HCT116 (cell line): ENCODE measurements around the gene NARS2.

Experiments used
- CEBPB ChIP-seq: IDR thresholded peaks from 2 replicates; pipeline ENCODE4 v1.6.1; 2012; ENCODE audit warnings: low read depth
- EZH2 ChIP-seq: fragments of 200-600 bp; sonication (generic); IDR thresholded peaks from 2 replicates; pipeline ENCODE4 v1.6.1; 2017; ENCODE audit warnings: antibody characterized with exemption, mixed run types
- ZNF274 ChIP-seq: fragments of 200-500 bp; sonication (Bioruptor generic); IDR thresholded peaks from 2 replicates; pipeline ENCODE4 v1.6.1; 2014; ENCODE audit warnings: mild to moderate bottlenecking, low read depth, low read length, inconsistent platforms
- TF ChIP-seq, protein P1 (sequence below), 3 experiments: fragments of 200-600 bp in 1 of 3; sonication (generic) in 1 of 3; IDR thresholded peaks in 2 of 3; conservative IDR thresholded peaks in 1 of 3; 2 replicates each; pipeline ENCODE4 v1.5.1; 2012 to 2017; ENCODE audit warnings: low read depth in 2 of 3, low read length in 2 of 3, antibody characterized with exemption in 1 of 3, borderline replicate concordance in 1 of 3, control low read depth in 1 of 3, mild to moderate bottlenecking in 1 of 3, mixed read lengths in 1 of 3, mixed run types in 1 of 3, moderate library complexity in 1 of 3; ENCODE audit not compliant: insufficient read depth in 1 of 3
- TF ChIP-seq, protein P2 (sequence below): IDR thresholded peaks from 2 replicates; pipeline ENCODE4 v1.6.1; 2012; ENCODE audit warnings: low read depth
- TF ChIP-seq, protein P3 (sequence below): IDR thresholded peaks from 2 replicates; pipeline ENCODE4 v1.6.1; 2011; ENCODE audit warnings: mild to moderate bottlenecking, low read length, moderate library complexity; ENCODE audit not compliant: insufficient replicate concordance; ENCODE audit errors: extremely low read depth

DNA sequence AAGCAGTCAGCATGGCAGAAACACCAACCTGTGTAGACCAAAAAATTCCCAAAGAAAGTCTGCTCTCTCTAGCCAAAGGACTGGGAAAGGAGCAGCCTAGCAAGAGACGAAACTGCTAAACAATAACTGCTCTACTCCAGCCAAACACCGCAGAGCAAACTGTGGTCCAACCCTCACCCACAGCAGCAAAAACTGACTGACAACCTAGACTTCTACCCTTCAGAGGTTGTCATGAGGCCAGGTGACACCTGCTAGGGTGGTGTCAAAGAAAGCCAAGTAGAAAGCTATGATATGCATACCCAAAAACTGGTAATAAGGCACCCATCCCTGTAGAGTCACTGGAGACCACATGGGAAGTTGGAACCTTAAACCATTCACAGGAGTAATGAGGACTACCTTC is 168.9 kb downstream of the NARS2 start:
- TF ChIP-seq, protein P1, sequence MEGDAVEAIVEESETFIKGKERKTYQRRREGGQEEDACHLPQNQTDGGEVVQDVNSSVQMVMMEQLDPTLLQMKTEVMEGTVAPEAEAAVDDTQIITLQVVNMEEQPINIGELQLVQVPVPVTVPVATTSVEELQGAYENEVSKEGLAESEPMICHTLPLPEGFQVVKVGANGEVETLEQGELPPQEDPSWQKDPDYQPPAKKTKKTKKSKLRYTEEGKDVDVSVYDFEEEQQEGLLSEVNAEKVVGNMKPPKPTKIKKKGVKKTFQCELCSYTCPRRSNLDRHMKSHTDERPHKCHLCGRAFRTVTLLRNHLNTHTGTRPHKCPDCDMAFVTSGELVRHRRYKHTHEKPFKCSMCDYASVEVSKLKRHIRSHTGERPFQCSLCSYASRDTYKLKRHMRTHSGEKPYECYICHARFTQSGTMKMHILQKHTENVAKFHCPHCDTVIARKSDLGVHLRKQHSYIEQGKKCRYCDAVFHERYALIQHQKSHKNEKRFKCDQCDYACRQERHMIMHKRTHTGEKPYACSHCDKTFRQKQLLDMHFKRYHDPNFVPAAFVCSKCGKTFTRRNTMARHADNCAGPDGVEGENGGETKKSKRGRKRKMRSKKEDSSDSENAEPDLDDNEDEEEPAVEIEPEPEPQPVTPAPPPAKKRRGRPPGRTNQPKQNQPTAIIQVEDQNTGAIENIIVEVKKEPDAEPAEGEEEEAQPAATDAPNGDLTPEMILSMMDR (IDR thresholded peaks at IDR 0.05 in 2 of 3, conservative IDR thresholded peaks at IDR 0.05 in 1 of 3; ENCODE audit: borderline replicate concordance in 1 of 3, insufficient read depth in 1 of 3, low read depth in 2 of 3, low read length in 2 of 3) = no peak
- TF ChIP-seq, protein P2, sequence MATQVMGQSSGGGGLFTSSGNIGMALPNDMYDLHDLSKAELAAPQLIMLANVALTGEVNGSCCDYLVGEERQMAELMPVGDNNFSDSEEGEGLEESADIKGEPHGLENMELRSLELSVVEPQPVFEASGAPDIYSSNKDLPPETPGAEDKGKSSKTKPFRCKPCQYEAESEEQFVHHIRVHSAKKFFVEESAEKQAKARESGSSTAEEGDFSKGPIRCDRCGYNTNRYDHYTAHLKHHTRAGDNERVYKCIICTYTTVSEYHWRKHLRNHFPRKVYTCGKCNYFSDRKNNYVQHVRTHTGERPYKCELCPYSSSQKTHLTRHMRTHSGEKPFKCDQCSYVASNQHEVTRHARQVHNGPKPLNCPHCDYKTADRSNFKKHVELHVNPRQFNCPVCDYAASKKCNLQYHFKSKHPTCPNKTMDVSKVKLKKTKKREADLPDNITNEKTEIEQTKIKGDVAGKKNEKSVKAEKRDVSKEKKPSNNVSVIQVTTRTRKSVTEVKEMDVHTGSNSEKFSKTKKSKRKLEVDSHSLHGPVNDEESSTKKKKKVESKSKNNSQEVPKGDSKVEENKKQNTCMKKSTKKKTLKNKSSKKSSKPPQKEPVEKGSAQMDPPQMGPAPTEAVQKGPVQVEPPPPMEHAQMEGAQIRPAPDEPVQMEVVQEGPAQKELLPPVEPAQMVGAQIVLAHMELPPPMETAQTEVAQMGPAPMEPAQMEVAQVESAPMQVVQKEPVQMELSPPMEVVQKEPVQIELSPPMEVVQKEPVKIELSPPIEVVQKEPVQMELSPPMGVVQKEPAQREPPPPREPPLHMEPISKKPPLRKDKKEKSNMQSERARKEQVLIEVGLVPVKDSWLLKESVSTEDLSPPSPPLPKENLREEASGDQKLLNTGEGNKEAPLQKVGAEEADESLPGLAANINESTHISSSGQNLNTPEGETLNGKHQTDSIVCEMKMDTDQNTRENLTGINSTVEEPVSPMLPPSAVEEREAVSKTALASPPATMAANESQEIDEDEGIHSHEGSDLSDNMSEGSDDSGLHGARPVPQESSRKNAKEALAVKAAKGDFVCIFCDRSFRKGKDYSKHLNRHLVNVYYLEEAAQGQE = no peak
- TF ChIP-seq EZH2 = no peak
- TF ChIP-seq ZNF274 = no peak
- no peak for TF ChIP-seq CEBPB
- TF ChIP-seq, protein P3, sequence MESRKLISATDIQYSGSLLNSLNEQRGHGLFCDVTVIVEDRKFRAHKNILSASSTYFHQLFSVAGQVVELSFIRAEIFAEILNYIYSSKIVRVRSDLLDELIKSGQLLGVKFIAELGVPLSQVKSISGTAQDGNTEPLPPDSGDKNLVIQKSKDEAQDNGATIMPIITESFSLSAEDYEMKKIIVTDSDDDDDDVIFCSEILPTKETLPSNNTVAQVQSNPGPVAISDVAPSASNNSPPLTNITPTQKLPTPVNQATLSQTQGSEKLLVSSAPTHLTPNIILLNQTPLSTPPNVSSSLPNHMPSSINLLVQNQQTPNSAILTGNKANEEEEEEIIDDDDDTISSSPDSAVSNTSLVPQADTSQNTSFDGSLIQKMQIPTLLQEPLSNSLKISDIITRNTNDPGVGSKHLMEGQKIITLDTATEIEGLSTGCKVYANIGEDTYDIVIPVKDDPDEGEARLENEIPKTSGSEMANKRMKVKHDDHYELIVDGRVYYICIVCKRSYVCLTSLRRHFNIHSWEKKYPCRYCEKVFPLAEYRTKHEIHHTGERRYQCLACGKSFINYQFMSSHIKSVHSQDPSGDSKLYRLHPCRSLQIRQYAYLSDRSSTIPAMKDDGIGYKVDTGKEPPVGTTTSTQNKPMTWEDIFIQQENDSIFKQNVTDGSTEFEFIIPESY = no peak
